Measurements from ENCODE around the gene CACNA1F.

Gene CACNA1F

GRCh38 chrX:49257074-49257790 lies 24.1 kb upstream of the CACNA1F start:
- no peak for DNase-seq

GRCh38 chrX:49256268-49256995 lies 23.3 kb upstream of the CACNA1F start:
- no peak for DNase-seq

- no peak for DNase-seq
These were observed 21.5 kb upstream of the CACNA1F start for GRCh38 chrX:49254639-49255038.

GRCh38 chrX:49251325-49251724 lies 18.2 kb upstream of the CACNA1F start:
- no peak for DNase-seq

GRCh38 chrX:49250578-49250977 lies 17.4 kb upstream of the CACNA1F start:
- DNase-seq: no peak

- no peak for DNase-seq
These were observed 16.9 kb upstream of the CACNA1F start for GRCh38 chrX:49250066-49250465.

GRCh38 chrX:49249616-49250015 lies 16.5 kb upstream of the CACNA1F start:
- no peak for DNase-seq

GRCh38 chrX:49249071-49249470 lies 15.9 kb upstream of the CACNA1F start:
- DNase-seq: no peak

- DNase-seq: no peak
These were observed 15.0 kb upstream of the CACNA1F start for GRCh38 chrX:49247916-49248811.

- no peak for DNase-seq
These were observed 14.2 kb upstream of the CACNA1F start for GRCh38 chrX:49247346-49247745.

- DNase-seq: no peak
These were observed 13.4 kb upstream of the CACNA1F start for GRCh38 chrX:49246541-49246940.

- no peak for DNase-seq
These were observed 11.1 kb upstream of the CACNA1F start for GRCh38 chrX:49244207-49244606.

GRCh38 chrX:49243166-49243565 lies 10.0 kb upstream of the CACNA1F start:
- DNase-seq: no peak

GRCh38 chrX:49242545-49243066 lies 9.5 kb upstream of the CACNA1F start:
- no peak for DNase-seq

GRCh38 chrX:49238735-49239134 lies 5.6 kb upstream of the CACNA1F start:
- no peak for DNase-seq

- DNase-seq: no peak
These were observed 3.9 kb upstream of the CACNA1F start for GRCh38 chrX:49237060-49237459.

GRCh38 chrX:49233887-49234555 lies 881 bp upstream of the CACNA1F start:
- no peak for DNase-seq

GRCh38 chrX:49232525-49232924 lies 615 bp downstream of the CACNA1F start:
- no peak for DNase-seq

- no peak for DNase-seq
These were observed 1.7 kb downstream of the CACNA1F start for GRCh38 chrX:49231333-49232000.

- peak; percentile 72 for DNase-seq
These were observed 2.5 kb downstream of the CACNA1F start for GRCh38 chrX:49230500-49231232.

- no peak for DNase-seq
These were observed 5.0 kb downstream of the CACNA1F start for GRCh38 chrX:49228185-49228584.
